Spinal cord (tissue), 10 donors: ENCODE measurements around the gene TMEM117. TPM values are rescaled to one million over a fixed set of nuclear protein-coding genes. Genes with fewer than 3 reads are reported as not detected.

Experiments
- DNase-seq, 6 donors: peaks; one replicate each; pipeline versions ENCODE4 v3.0.0 to v3.0.0-alpha.2; 2013 to 2015; ENCODE audit warnings: low spot score in 6 of 6, low read depth in 4 of 6
- H3K27ac ChIP-seq: one replicate; pipeline ENCODE4 v1.5.1; 2013; ENCODE audit warnings: low read depth, low read length, control low read depth
- H3K27me3 ChIP-seq: one replicate; pipeline ENCODE4 v1.6.1; 2013; ENCODE audit warnings: low read length; ENCODE audit not compliant: control insufficient read depth, insufficient read depth
- H3K36me3 ChIP-seq: one replicate; pipeline ENCODE4 v1.6.1; 2013; ENCODE audit warnings: low read length; ENCODE audit not compliant: control insufficient read depth, insufficient read depth
- H3K4me1 ChIP-seq: one replicate; pipeline ENCODE4 v1.6.1; 2013; ENCODE audit warnings: low read length; ENCODE audit not compliant: control insufficient read depth, insufficient read depth
- H3K4me3 ChIP-seq: one replicate; pipeline ENCODE4 v1.5.1; 2013; ENCODE audit warnings: low read depth, low read length, control low read depth
- H3K9me3 ChIP-seq: one replicate; pipeline ENCODE4 v1.6.1; 2013; ENCODE audit warnings: low read length; ENCODE audit not compliant: control insufficient read depth, insufficient read depth
- WGBS: methylation state at CpG from one replicate; pipeline ENCODE4 v1.1.5; 2013; ENCODE audit warnings: missing lambda C conversion rate; ENCODE audit not compliant: insufficient coverage; 5-methylcytosine and 5-hydroxymethylcytosine counted together
- polyA plus RNA-seq, 2 donors: library from polyadenylated mRNA; unstranded; fragments of 120-200 nt; gene quantifications; one replicate each; pipeline ENCODE4 v1.2.1, GENCODE V29; 2013; ENCODE audit not compliant: insufficient read length in 2 of 2
- total RNA-seq, 2 donors: library from RNA; depleted of rRNA in 1 of 2; stranded (reverse); fragments of 120-200 nt in 1 of 2; fragments of >200 nt in 1 of 2; gene quantifications; one replicate each; pipeline versions ENCODE4 v1.2.3 to v1.2.4, GENCODE V29; 2013 to 2014
- donor health status: healthy.

The TMEM117 gene
- total and polyA plus RNA-seq, 4 donors = 14.7 to 52.8 (median 23.1) TPM

GRCh38 chr12:43896496-43896895 is 60.6 kb downstream of the TMEM117 start:
- Histone ChIP-seq H3K4me3 (no peak overlapping the region), H3K36me3 (no peaks in the 10 kb centered on the region), H3K4me1 (no peaks in the 10 kb centered on the region), H3K27me3 (no peaks in the 10 kb centered on the region), H3K27ac (no peak overlapping the region), H3K9me3 (no peaks in the 10 kb centered on the region)
- WGBS = 90% methylated on average over 1 of the region's 1 CpG
- no peak for DNase-seq

- H3K36me3 ChIP-seq = no peaks in the 10 kb centered on the region
- DNase-seq = no peak
- no CpG with 5 or more reads among the region's 3 CpGs for WGBS
- no peaks in the 10 kb centered on the region for H3K9me3 ChIP-seq
- no peak overlapping the region for H3K4me3 ChIP-seq
- no peak overlapping the region for H3K27ac ChIP-seq
- H3K4me1 ChIP-seq = no peaks in the 10 kb centered on the region
- no peaks in the 10 kb centered on the region for H3K27me3 ChIP-seq
Measured at GRCh38 chr12:43898474-43898873, 62.6 kb downstream of the TMEM117 start.

GRCh38 chr12:43899574-43899973 is 63.7 kb downstream of the TMEM117 start:
- H3K36me3 ChIP-seq = no peaks in the 10 kb centered on the region
- H3K9me3 ChIP-seq = no peaks in the 10 kb centered on the region
- H3K27ac ChIP-seq = no peak overlapping the region
- H3K4me1 ChIP-seq = no peaks in the 10 kb centered on the region
- H3K4me3 ChIP-seq = no peak overlapping the region
- H3K27me3 ChIP-seq = no peaks in the 10 kb centered on the region
- no peak for DNase-seq

- peak overlapping the region; percentile 15 for H3K27ac ChIP-seq
- no peaks in the 10 kb centered on the region for H3K9me3 ChIP-seq
- no peaks in the 10 kb centered on the region for H3K27me3 ChIP-seq
- H3K4me3 ChIP-seq = no peak overlapping the region
- no peaks in the 10 kb centered on the region for H3K4me1 ChIP-seq
- DNase-seq = no peak
- no peaks in the 10 kb centered on the region for H3K36me3 ChIP-seq
Measured at GRCh38 chr12:43903686-43904085, 67.8 kb downstream of the TMEM117 start.

- H3K4me1 ChIP-seq = no peaks in the 10 kb centered on the region
- H3K4me3 ChIP-seq = no peak overlapping the region
- H3K27me3 ChIP-seq = no peaks in the 10 kb centered on the region
- WGBS = no CpG with 5 or more reads among the region's 1 CpG
- no peaks in the 10 kb centered on the region for H3K9me3 ChIP-seq
- no peak overlapping the region for H3K27ac ChIP-seq
- H3K36me3 ChIP-seq = no peaks in the 10 kb centered on the region
- DNase-seq = no peak
Measured at GRCh38 chr12:43912859-43913258, 77.0 kb downstream of the TMEM117 start.

- no peak for DNase-seq
- no peaks in the 10 kb centered on the region for H3K27me3 ChIP-seq
- 20% methylated on average over 1 of the region's 4 CpGs for WGBS
- no peaks in the 10 kb centered on the region for H3K9me3 ChIP-seq
- H3K4me3 ChIP-seq = no peak overlapping the region
- H3K36me3 ChIP-seq = no peaks in the 10 kb centered on the region
- no peaks in the 10 kb centered on the region for H3K4me1 ChIP-seq
- no peak overlapping the region for H3K27ac ChIP-seq
Measured at GRCh38 chr12:43914391-43914790, 78.5 kb downstream of the TMEM117 start.

GRCh38 chr12:43914923-43915468 is 79.1 kb downstream of the TMEM117 start:
- H3K4me1 ChIP-seq = no peaks in the 10 kb centered on the region
- H3K9me3 ChIP-seq = no peaks in the 10 kb centered on the region
- WGBS = 80% methylated on average over 3 of the region's 3 CpGs
- H3K36me3 ChIP-seq = no peaks in the 10 kb centered on the region
- H3K27ac ChIP-seq = no peak overlapping the region
- H3K4me3 ChIP-seq = no peak overlapping the region
- H3K27me3 ChIP-seq = no peaks in the 10 kb centered on the region
- DNase-seq = peak in 1 of 6 donors; percentile 9

GRCh38 chr12:43917896-43918295 is 82.0 kb downstream of the TMEM117 start:
- peak in 1 of 6 donors; percentile 59 for DNase-seq

GRCh38 chr12:43921666-43922337 is 85.9 kb downstream of the TMEM117 start:
- H3K4me3 ChIP-seq = no peak overlapping the region
- no peak overlapping the region for H3K27ac ChIP-seq
- no peaks in the 10 kb centered on the region for H3K9me3 ChIP-seq
- H3K4me1 ChIP-seq = no peaks in the 10 kb centered on the region
- no peaks in the 10 kb centered on the region for H3K27me3 ChIP-seq
- no CpG with 5 or more reads among the region's 3 CpGs for WGBS
- DNase-seq = no peak
- no peaks in the 10 kb centered on the region for H3K36me3 ChIP-seq

More at GRCh38 chr12:43917896-43918295, 82.0 kb downstream of the TMEM117 start:
- Histone ChIP-seq H3K4me1 (no peaks in the 10 kb centered on the region), H3K27ac (no peak overlapping the region), H3K9me3 (no peaks in the 10 kb centered on the region), H3K4me3 (no peak overlapping the region), H3K27me3 (no peaks in the 10 kb centered on the region), H3K36me3 (no peaks in the 10 kb centered on the region)
- WGBS = no CpG with 5 or more reads among the region's 2 CpGs

- no peak overlapping the region for H3K4me3 ChIP-seq
- no peaks in the 10 kb centered on the region for H3K27me3 ChIP-seq
- H3K36me3 ChIP-seq = no peaks in the 10 kb centered on the region
- peaks cover 3% of the 10 kb centered on the region for H3K9me3 ChIP-seq
- no CpG with 5 or more reads among the region's 1 CpG for WGBS
- no peak for DNase-seq
- no peak overlapping the region for H3K27ac ChIP-seq
- no peaks in the 10 kb centered on the region for H3K4me1 ChIP-seq
Measured at GRCh38 chr12:43930032-43930431, 94.2 kb downstream of the TMEM117 start.
